GM19324 (cell line): ENCODE data around the gene TMEM120B.
"Not testable (repeated sequence)": the region's sequence is repeated elsewhere in the genome, so short reads cannot be mapped to it uniquely, and the experiment has no call there.

ENCODE experiments used
- ATAC-seq: cut with Tn5 transposase; IDR thresholded peaks from one replicate; pipeline ENCODE4 v1.9.1; 2021; ENCODE audit warnings: mild to moderate bottlenecking, moderate library complexity; ENCODE audit not compliant: unreplicated experiment, low FRiP score

TMEM120B gene

DNA sequence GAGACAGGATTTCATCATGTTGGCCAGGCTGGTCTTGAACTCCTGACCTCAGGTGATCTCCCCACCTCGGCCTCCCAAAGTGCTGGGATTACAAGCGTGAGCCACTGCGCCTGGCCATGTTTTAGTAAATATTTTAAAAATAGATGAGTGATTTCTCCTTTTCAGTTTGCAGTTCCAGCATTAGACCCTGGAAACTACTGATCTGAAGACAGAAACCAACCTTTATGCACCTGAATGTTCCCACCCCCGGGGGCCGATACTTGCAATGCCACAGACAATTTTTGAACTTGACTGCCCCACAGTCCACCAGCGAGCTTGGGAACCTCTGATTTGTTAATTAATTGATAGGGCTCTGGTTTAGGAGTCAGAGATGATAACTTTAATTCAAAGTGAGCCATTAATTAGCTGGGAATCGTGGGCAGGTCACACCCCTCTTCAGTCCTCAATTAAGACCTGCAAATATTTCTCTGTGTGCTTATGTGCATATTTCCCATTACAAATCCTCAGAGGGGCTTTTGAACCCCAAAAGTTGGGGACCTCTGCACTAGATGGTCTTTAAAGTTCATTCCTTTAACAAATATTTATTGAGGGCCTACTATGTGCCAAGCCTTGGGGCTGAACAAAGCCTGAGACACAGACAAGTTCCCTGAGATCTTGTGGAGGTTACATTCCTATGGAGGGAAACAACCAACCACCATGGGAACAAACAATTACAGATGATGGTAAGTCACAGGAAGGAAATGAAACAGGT, 4.1 kb upstream of the TMEM120B start:
- no peak for ATAC-seq

DNA sequence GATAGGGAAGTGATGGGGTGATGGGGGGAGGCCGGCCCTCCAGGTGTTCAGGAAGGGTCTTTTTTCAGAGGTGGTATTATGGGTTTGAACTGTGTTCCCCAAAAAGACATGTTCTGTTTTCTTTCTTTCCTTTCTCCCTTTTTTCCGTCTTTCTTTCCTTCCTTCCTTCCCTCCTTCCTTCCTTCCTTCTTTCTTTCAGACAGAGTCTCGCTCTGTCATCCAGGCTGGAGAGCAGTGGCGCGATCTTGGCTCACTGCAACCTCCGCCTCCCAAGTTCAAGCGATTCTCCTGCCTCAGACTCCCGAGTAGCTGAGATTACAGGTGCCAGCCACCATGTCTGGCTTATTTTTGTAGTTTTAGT, 3.5 kb upstream of the TMEM120B start:
- not testable (repeated sequence) for ATAC-seq

DNA sequence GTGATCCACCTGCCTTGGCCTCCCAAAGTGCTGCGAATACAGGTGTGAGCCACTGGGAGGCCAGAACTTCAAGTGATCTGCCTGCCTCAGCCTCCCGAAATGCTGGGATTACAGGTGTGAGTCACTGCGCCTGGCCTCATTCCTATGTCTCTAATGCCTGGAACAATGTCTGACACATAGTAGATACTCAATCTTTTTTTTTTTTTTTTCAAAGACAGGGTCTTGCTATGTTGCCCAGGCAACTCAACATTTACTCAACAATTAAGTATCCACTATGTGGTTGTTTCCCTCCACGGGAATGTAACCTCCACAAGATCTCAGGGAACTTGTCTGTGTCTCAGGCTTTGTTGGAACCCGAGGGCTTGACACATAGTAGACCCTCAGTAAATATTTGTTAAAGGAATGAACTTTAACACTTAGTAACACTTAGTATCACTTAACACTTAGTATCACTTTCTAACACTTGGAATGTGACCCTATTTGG, 3.0 kb upstream of the TMEM120B start:
- no peak for ATAC-seq

DNA sequence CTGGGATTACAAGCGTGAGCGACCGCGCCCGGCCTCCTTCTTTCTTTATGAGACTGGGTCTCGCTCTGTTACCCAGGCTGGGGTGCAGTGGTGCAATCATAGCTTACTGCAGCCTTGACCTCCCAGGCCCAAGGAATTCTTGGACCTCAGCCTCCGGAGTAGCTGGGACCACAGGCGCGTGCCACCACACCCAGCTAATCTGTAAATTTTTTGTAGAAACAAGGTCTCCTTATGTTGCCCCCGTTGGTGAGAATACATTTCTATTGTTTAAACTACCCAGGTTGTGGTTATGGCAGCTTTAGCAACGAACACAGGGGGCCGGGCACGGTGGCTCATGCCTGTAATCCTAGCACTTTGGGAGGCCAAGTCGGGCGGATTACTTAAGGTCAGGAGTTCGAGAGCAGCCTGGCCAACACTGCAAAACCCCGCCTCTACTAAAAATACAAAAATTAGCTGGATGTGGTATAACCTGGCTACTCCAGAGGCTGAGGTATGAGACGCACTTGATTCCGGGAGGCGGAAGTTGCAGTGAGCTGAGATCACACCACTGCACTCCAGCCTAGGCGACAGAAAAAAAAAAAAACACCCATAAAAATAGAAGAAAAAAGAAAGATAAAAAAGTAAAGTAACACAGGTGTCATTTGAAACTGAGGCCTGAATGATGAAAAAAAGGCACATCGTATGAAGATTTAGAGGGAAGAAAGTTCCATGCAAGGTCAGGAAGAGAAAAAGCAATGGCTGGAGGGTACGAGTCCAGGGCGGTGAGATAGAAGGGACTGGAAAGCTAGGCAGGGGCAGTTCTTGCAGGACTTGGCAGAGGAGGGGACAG, 977 bp upstream of the TMEM120B start:
- no peak for ATAC-seq

- ATAC-seq, result peak; percentile 23
Measured at GRCh38 chr12:121712190-121712460, 427 bp upstream of the TMEM120B start.

DNA sequence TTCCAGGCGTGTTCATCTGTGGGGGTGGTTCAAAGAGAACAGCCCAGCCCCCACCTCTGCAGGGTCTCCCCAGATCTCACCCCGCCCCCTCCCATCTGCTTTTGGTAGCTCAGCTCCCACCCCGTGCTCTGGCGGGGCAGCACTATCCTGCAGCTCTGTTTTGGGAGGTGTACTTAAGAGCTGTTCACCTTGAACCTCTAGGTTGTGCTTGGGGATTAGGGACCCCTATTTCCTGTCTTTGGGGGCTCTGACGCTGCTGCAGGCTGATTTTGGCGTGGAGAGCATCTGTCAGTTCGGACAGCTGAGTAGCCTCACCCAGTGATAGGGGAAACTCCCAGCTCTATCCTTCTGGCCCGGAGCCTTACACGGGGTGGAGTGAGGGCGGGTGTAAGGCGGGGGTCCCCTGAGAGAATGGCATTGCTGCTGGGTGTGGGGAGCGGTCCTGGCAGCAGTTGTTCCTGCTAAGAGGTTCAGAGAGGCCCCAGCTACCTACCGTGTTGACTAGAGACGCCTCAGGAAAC, 765 bp downstream of the TMEM120B start:
- ATAC-seq, result no peak

DNA sequence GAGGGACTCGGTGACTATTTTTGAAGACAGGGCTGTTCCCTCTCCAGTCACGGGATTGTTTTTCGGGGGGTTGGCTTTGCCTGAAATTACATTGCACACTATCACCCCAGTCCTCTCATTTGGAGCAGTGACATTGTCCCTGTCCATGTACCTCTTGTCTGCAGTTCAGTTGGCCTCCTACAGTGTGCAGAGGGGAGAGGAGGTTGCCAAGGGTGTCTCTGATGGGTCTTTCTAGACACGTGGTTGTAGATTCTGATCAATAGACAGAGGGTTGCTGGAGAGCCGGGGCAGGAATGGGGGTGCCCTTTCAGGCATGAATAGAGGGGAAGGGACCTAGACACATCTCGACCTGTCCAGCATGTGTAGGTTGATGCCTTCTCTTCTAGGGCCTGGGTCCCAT, 1.2 kb downstream of the TMEM120B start:
- ATAC-seq, result no peak

- ATAC-seq, result not testable (repeated sequence)
Measured at GRCh38 chr12:121715055-121715454, 2.5 kb downstream of the TMEM120B start.

DNA sequence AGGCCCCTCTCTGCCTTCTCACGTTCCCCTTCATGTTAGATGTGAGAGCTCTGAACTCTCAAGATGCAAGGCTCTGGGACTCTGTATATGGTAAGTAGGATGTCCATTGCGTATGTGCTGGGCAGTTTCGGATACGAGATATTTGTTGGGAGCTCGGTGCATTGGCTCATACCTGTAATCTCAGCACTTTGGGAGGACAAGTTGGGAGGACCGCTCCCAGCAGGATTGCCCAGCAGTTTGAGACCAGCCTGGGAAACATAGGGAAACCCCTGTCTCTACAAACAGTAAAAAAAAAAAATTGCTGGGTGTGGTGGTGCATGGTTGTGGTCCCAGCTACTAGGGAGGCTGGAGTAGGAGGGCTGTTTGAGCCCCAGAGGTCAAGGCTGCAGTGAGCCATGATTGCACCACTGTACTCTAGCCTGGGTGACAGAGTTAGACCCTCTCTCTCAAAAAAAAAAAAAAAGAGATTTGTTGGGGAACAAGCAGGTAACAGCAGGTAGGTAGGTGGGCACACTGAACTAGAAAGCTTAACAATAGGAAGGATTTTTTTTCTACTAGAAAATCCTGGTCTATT, 3.4 kb downstream of the TMEM120B start:
- no peak for ATAC-seq

DNA sequence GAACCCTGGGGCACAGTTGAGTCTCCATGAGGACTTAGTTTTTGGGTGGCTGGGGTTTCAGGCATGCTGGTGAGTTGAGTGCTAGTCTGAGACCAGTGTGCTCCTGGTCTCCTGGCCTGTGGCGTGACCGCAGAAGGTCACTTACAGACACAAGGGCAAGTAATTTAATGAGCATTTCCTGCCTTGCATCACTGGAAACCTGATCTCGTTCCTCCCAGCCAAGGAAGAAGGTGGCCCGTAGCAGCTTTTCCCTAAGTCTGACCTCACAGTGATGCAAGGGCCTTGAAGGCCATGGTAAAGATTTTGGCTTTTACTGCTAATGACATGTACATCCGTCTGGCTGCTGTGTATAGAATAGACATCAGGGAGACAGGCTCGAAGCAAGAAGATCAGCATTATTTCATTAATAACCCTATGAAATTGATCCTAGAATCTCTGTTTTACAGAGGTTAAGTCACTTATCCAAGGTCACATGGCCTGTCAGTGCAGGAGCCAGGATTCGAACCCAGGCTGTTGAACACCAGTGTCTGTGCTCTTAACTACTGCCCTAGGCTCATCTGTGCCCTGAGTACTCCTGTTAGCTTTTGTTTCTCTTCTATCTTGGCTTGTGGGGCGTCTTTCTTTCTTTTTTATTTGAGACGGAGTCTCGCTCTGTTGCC, 4.6 kb downstream of the TMEM120B start:
- no peak for ATAC-seq

DNA sequence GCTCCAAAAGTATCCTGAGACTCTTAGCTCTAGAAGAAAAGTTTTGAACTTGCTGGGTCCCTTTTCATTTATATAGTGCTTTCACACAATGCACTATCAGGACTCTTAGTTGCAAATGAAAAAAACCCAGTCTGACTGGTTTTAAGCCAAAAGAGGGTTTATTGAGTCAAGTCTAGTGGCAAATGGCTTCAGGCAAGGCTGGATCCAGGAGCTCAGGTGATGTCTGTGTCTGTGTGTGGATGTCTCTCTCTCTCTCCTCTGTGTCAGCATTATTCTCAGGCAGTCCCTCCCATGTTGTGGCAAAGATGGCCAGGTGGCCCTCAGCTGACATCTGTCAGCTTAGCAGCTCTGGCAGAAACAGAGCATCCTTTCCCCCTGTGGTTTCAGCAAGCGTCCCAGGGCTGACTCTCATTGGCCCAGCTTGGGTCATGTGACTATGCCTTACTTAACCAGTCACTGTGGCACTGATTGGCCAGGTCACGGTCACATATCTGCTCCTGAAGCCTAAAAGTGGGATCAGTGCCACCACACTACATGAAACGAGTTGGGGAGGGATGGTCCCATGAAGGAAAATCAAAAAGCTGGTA, 6.2 kb downstream of the TMEM120B start:
- no peak for ATAC-seq

- ATAC-seq, result no peak
Measured at GRCh38 chr12:121719926-121720414, 7.4 kb downstream of the TMEM120B start.

DNA sequence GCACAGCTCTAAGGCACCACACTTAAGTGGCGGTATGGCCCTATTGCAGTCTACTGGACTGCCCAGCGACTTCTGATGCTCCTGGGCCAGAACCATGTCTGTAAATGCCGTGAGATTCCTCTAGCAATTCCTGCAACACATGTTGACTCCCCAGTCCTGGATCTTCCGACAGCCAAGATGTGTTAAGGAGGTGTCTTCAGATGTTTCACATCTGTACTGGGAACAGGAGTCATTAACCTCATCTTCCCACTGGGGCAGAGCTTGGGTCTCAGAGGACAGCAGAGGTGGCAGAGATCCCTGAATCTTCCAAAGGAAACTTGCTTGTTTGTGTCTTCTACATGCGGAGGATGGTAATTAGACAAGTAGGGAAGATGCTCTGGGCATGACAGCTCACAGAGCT, 8.2 kb downstream of the TMEM120B start:
- no peak for ATAC-seq

DNA sequence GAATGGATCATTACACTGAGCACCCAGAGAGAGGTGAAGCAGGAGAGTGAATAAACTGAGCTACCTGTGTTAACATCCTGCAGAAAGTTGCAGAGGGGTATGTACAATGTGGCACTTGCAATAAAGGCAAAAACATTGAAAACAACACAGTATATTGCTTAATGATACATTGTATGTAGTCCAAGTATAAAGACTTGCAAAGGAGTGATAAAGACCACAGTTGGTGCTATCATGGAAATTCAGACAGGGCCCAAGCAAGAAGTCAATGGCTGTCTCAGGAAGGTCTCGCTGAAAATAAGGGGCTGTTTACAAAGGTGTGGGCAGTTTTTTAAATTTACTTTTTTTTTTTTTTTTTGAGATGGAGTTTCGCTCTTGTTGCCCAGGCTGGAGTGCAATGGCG, 10.0 kb downstream of the TMEM120B start:
- ATAC-seq, result no peak

- ATAC-seq, result no peak
Measured at GRCh38 chr12:121723200-121723599, 10.6 kb downstream of the TMEM120B start.

- no peak for ATAC-seq
Measured at GRCh38 chr12:121724925-121725324, 12.4 kb downstream of the TMEM120B start.

DNA sequence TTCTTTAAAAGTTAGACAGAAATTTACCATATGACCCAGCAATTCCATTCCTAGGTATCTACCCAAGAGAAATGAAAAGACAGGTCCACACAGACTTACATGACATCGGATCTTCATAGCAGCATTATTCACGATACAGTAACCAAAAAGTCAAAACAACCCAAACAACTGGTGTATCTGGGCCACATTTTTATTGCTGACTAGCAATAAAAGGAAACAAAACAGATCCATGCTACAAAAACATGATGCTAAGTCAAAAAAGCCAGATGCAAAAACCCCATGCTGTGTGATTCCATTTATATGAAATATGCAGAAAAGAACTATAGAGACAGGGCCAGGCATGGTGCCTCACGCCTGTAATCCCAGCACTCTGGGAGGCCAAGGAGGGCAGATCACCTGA, 12.9 kb downstream of the TMEM120B start:
- ATAC-seq, result no peak

GRCh38 chr12:121729021-121729420, 16.5 kb downstream of the TMEM120B start:
- no peak for ATAC-seq

- no peak for ATAC-seq
Measured at GRCh38 chr12:121731473-121731872, 18.9 kb downstream of the TMEM120B start.

DNA sequence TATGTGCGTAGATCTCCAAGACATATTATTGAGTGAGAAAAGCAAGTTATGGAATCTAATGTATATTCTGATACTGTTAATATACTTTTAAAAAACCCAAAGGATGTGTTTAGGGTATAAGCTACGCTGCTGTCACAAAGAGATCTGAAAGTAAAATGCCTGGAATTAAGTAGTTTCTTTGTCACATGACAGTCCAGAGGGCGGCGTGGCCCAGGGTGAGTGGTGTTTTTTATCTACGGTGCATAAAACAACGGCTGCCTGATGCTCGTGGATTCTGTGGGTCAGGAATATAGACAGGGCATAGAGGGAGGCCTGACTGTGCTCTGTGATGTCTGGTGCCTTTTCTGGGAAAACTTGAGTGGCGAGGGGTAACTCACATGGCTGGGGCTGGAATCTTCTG, 21.3 kb downstream of the TMEM120B start:
- ATAC-seq, result no peak
